Lung microvascular endothelial cell (primary cell): ENCODE results near the gene RTCA. TPM values are rescaled to one million over a fixed set of nuclear protein-coding genes. Genes with fewer than 3 reads are reported as not detected.
"Not testable (repeated sequence)": the region's sequence is repeated elsewhere in the genome, so short reads cannot be mapped to it uniquely, and the experiment has no call there.

ENCODE experiments used
- DNase-seq, 2 donors: peaks; one replicate each; pipeline versions ENCODE4 v3.0.0 to v3.0.0-alpha.2; 2010; ENCODE audit warnings: low read depth in 2 of 2
- total RNA-seq: library from RNA; depleted of rRNA; stranded (reverse); fragments of >200 nt; gene quantifications from 2 replicates; pipeline ENCODE4 v1.2.1, GENCODE V29; 2014

Gene RTCA
- total RNA-seq, 1 donor from 2014 or later = 27.0 TPM

DNA sequence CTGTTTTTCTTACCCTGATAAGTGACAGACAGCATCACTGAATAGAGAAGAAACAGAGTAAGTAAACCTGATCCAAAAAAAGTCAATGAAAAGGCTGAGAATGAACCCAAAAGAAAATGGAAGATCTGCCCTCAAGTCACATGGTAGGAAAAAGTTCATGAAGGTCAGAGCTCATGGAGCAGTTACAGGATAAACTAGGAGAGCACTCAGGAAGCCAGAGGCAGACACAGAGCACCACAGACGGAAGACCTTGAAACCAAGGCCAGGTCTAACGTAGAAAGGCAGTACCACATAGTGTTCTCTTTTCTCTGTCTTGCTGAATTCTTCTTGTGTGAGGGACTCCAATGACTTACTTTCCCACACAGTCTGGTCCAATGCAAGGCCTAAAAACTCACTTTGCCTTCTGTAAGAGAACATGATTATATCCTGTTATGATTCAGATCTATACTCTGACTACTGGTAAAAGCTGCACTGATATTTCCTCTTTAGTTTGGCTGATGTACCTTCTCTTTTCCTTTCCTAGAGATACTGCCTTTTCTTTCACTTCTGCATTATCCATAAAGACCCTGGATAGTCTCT is 40.8 kb downstream of the RTCA start:
- peak; percentile 47 to 65 for DNase-seq

- peak; percentile 60 to 80 for DNase-seq
Measured at GRCh38 chr1:100308777-100309176, 42.8 kb downstream of the RTCA start.

DNA sequence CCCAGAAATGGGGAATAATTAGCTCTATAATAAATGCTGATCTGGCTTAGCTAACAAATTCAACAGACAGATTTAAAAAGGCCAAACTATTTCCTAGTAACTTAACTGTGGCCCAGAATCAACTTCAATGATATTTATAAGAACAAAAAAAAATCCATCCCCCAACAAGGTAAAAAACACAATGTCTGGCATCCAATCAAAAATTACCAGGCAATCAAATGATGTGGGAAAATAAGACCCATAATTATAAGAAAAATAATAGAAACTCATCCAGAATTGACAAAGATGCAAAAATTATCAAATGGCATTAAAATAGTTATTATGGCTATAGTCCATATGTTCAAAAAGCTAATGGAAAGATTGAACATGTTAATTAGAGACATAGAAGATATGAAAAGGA is 43.8 kb downstream of the RTCA start:
- DNase-seq = no peak

DNA sequence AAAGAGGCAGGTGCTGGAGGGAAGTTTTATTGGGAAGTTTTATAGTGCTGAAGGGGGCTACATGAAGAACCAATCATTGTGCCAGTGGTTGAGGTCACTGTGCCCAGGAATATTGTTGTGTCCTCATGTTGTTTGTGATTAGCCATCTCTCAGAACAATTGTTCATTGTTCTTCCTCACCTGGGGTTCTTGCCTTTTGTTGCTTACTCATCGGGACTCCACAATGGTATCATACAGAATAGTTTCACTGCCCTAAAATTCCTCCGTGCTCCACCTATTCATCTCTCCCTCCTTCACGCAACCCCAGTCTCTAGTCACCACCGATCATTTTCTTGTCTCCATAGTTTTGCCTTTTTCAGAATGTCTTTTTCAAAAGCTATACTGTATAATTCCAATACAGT is 47.4 kb downstream of the RTCA start:
- no peak for DNase-seq

DNA sequence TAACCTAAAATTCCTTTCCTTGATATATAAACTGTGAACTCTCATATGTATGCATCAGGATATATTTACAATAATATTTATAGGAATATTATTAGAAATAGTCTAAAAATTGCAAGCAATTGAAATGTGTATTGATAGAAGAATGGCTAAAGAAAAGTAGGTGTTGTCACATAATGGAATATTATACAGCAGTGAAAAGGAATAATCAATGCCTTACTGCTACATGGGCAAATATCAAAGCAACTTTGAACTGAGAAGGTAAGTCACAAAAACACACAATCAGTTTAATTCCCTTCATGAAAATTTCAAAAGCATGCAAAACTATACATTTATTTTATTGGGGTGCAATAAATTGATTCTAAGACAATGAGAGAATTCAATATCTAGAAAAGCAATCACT is 50.6 kb downstream of the RTCA start:
- no peak for DNase-seq

DNA sequence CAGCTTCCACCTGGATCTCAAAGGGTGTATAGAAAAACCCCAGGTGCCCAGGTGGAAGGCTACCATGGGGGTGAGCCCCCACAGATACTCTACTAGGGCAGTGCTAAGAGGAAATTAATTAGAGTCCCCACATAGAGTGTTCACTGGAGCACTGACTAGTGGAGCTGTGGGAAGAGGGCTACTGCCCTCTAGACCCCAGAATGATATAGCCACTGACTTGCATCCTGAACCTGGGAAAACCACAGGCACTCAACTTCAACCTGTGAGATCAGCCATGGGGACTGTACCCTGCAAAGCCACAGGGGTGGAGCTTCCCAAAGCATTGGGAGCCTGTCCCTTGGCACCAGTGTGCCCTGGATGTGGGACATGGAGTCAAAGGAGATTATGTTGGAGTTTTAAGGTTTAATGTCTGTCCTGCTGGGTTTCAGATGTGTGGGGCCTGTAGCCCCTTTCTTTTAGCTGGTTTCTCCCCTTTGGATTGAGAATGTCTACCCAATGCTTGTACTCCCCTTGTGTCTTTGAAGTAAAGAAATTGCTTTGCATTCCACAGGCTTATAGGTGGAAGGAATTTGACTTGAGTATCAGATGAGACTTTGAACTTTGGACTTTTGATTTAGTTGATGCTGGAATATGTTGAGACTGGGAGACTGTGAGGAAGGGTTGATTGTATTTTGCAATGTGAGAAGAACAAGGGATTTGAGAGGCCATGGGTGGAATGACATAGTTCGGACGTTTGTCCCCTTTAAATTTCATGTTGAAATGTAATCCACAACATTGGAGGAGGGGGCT is 54.5 kb downstream of the RTCA start:
- no peak for DNase-seq

DNA sequence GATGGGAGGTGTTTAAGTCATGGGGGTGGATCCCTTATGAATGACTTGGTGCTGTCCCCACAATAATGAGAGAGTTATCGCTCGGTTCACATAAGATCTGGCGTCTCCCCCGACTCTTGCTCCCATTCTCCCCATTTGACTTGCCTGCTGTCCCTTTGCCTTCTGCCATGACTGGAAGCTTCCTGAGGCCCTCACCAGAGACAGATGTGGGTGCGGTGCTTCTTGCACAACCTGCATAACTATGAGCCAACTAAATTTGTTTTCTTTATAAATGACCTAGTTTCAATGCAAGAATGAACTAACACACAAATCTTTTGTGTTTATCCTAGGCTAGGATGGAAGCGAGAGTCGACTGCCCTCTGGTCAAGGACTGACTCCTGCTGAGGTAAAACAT is 55.1 kb downstream of the RTCA start:
- no peak for DNase-seq

DNA sequence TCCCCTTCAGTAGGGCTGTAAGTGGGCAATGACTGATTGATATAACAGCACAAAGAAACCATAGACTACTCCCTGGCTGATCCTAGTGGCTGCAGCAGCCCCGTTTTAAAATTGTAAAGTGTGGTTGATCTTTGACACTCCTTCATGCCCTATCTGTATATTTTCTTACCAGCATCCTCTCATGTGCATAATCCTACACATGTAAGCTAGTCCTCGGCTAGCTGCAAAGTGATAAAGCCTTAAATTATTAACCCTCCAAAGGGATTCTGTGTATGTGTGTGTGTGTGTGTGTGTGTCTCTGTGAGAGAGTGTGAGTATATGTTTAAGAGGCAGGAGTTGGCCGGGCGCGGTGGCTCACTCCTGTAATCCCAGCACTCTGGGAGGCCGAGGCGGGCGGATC is 55.5 kb downstream of the RTCA start:
- DNase-seq = no peak

- DNase-seq = no peak
Measured at GRCh38 chr1:100322436-100323211, 56.6 kb downstream of the RTCA start.

DNA sequence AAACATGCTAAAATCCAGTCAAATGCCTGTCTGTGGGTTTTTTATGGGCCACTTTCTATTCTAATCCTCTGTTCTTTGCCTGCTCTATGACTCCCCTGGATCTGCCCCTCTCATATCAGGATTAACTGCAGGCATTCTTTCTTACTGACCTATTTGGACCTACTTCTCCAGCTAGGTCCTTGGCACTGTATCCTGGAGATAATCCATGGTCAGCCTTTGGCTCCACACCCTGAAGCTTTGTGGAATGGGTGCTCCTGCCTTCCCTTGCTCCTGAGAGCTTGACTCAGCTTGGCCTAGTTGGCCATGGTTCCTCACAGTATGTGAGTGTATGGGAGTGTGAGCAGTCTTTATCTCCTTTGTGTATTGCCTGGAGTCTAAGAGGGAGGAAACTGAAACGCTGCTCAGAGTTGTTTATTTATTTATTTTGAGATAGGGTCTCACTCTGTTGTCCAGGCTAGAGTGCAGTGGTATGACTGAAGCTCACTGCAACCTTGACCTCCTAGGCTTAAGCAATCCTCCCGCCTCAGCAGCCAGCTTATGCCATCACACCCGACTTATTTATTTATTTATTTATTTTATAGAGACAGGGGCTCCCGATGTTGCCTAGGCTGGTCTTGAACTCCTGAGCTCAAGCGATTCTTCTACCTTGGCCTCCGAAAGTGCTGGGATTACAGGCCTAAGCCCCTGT is 57.5 kb downstream of the RTCA start:
- DNase-seq = no peak

- DNase-seq = no peak
Measured at GRCh38 chr1:100325415-100326324, 59.7 kb downstream of the RTCA start.

DNA sequence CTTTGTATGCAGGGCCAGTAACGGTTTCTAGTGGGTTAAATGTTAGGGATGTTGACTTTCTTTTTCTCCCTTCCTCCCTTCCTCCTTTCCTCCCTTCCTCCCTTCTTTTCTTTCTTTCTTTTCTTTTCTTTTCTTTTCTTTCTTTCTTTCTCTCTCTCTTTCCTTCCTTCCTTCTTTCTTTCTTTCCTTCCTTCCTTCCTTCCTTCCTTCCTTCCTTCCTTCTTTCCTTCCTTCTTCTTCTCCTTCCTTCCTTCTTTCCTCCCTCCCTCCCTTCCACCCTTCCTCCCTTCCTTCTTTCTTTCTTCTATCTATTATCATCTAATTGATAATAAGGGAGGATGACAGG is 60.3 kb downstream of the RTCA start:
- not testable (repeated sequence) for DNase-seq

- no peak for DNase-seq
Measured at GRCh38 chr1:100328133-100328532, 62.1 kb downstream of the RTCA start.

DNA sequence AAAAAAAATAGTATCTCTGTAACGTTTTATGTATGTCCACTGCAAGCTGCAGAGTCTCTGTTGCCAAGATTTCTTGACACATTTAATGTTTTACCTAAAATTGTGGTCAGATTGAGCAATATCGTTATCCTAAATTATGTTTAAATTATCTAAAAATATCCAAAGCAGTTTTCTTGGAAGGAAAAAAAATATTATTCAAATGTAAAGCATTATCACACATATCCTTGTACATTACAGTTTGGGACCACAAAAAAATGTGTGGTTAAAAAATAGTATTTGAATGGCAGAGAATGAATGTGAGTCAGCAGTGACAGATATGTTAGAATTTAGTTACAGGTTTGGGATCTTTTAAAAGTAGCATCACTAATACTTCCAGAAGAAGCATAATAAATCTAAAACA is 65.1 kb downstream of the RTCA start:
- not testable (repeated sequence) for DNase-seq

DNA sequence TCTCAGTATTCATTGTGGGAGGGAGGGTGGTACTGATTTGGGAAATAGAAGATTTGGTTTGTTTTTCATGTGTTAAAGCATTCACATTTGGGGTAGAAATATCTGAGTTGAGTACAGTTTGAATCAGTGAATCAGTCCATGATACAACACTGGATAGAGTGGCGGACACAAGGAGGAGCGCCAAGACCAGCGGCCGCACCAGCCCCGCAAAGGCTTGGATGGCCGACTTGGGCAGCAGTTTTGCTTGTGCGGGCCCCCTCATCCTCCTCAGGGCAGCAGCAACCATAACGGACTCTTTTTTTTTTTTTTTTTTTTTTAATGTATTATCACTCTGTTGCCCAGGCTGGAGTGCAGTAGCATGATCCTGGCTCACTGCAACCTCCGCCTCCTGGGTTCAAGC is 66.3 kb downstream of the RTCA start:
- no peak for DNase-seq

DNA sequence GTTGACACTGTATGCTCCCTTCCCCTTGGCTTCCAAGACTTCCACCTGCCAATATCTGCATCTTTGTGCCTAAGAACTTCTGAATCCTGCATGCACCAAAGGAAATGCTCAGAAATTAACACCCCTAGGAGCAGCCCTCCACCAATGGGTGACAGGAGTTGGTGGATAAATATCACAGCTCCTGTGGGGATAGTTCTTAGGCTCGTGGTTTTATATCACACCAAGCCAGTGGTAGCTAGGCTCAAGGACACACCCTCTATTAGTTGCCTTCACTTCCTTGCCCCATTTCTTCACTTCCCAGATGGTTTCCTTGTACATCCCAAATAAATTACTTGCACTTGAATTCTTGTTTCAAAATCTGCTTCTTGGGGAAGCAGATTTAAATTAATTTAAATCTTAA is 69.4 kb downstream of the RTCA start:
- no peak for DNase-seq

- DNase-seq = not testable (repeated sequence)
Measured at GRCh38 chr1:100337878-100338277, 71.9 kb downstream of the RTCA start.

DNA sequence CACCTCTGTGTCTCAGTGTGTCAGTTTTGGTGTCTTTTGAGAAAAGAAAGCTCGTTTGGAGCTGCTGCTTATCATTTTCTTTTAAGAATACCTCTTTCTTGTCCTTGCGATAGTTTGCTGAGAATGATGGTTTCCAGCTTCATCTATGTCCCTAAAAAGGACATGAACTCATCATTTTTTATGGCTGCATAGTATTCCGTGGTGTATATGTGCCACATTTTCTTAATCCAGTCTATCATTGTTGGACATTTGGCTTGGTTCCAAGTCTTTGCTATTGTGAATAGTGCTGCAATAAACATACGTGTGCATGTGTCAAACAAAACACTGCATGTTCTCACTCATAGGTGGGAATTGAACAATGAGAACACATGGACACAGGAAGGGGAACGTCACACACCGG is 73.7 kb downstream of the RTCA start:
- not testable (repeated sequence) for DNase-seq

- no peak for DNase-seq
Measured at GRCh38 chr1:100340494-100340893, 74.5 kb downstream of the RTCA start.

DNA sequence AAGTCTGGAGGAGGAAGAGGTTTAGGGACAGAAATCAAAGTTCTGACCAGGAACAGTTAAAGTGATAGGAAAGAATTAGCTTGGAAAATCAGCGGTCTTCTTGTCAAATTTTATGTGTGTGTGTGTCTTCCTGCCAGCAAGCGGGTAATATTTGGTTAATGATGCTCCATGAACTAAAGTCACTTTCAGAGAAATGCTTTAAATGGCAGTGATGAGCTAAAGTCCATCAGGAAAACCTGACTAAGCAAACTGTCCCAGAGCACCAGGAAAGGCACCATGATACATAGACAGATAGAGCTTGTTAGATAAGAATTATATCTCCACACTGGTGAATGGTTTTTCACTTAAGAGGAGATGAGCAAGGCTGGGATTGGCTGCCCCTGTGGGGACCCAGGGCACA is 76.3 kb downstream of the RTCA start:
- DNase-seq = no peak
